Suprapubic skin (tissue), 4 donors: ENCODE results near the gene BNC2.

Experiments used
- CTCF ChIP-seq, 2 donors: fragments of 200-600 bp in 1 of 2; fragments of 450-650 bp in 1 of 2; sonication (generic) in 1 of 2; IDR thresholded peaks; one replicate each; pipeline ENCODE4 v1.5.1; 2016 to 2019; ENCODE audit warnings: antibody characterized with exemption in 2 of 2, mild to moderate bottlenecking in 1 of 2, moderate library complexity in 1 of 2
- POLR2A ChIP-seq, 2 donors: fragments of 450-650 bp; IDR thresholded peaks; one replicate each; pipeline ENCODE4 v1.6.1; 2017; ENCODE audit warnings: antibody characterized with exemption in 2 of 2, mild to moderate bottlenecking in 2 of 2, moderate library complexity in 2 of 2
- POLR2AphosphoS5 ChIP-seq, 3 donors: sonication (generic); formaldehyde crosslinking; IDR thresholded peaks; one replicate each; pipeline ENCODE4 v1.6.1; 2017; ENCODE audit warnings: antibody characterized with exemption in 3 of 3

GRCh38 chr9:16543225-16543624 is 327.2 kb downstream of the BNC2 start:
- no peak for TF ChIP-seq CTCF (IDR thresholded peaks at IDR 0.05)
- no peak for TF ChIP-seq POLR2AphosphoS5 (IDR thresholded peaks at IDR 0.05)
- no peak for TF ChIP-seq POLR2A (IDR thresholded peaks at IDR 0.05)
